GM21447 (cell line): Measurements from ENCODE around the gene CDK11A.
"Not testable (repeated sequence)": the region's sequence is repeated elsewhere in the genome, so short reads cannot be mapped to it uniquely, and the experiment has no call there.

Experiments used
- ATAC-seq: cut with Tn5 transposase; IDR thresholded peaks from one replicate; pipeline ENCODE4 v1.9.1; 2021; ENCODE audit not compliant: unreplicated experiment

The CDK11A gene

DNA sequence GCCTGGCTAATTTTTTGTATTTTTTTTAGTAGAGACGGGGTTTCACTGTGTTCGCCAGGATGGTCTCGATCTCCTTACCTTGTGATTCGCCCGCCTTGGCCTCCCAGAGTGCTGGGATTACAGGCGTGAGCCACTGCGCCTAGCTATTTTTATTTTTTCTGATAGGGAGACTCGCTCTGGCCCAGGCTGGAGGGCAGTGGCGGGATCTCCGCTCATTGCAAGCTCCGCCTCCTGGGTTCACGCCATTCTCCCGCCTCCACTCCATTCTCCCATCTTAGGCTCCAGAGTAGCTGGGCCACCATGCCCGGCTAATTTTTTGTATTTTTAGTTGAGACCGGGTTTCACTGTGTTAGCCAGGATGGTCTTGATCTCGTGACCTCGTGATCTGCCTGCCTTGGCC, 1.9 kb upstream of the CDK11A start:
- not testable (repeated sequence) for ATAC-seq

- no peak for ATAC-seq
Measured at GRCh38 chr1:1721201-1721600, 3.0 kb downstream of the CDK11A start.

DNA sequence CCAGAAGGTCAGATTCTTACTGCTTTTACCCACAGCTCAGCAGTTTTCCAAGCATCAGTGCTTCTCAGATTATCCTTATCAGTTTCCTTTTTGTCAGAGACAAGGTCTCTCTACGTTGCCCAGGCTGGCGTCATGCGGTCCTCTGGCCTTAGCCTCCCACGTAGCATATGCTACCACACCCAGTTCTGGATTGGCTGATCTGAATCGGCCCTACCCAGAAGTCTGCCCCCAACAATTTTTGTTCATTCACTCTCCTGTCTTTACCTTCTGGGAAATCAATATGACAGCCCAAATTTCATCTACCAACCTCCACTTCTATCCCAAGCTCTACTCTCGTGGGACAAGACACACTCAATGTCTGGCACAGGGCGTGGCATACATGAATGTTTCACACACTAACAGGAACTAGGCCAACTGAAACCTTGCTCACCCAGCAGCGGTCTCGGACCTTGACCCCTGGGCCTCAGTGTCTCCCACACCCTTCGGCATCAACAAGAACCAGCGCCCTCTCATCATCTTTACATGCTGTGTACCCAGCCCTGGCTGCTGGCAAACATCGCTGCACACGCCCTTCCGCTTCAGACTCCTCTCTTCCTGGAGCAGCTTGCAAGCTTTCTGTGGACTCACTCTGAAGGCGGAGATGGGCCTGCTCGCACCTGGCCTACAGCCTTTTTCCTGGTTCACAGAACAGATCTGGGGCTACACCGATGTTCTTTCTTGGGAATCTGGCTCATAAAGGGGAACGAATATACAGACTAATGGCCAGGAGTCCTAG, 8.9 kb downstream of the CDK11A start:
- ATAC-seq, result not testable (repeated sequence)

DNA sequence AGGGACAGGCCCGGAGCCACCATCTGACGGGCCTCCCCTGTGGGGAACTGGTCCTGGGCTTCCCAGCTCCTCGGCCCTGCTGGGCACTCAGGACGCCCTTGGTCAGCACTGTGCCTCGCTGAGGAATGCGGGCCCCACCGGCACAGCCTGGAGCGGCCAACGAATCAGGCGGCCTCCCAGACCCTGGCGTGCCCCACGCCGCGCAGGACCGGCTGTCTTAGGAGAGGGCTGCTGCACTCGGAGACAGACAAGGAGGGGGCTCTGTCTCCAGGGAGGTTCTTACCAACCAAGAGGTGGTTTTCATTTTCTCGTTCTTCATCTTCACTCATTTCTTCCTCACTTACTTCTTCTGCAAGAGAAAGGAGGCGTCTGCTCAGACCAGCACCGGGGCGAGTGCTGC, 16.3 kb downstream of the CDK11A start:
- ATAC-seq, result not testable (repeated sequence)

DNA sequence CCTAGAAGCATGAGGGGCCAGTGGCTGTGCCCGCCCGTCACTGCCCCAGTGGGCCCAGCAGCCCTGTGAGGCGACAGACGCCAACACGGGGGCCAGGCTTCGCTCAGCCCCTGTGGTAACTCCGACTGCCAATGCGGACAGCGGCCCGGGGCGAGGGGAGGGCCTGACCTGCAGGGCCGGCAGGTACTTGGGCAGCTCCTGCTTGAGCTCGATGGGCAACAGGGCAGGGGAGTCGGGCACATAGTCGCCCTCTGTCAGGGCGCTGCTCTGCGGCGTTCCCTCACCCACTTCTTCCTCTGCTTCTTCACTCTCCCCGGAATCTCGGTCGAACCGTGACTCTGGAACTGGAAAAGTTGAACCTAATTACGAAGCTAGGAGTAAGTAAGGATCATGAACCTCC, 16.9 kb downstream of the CDK11A start:
- not testable (repeated sequence) for ATAC-seq

DNA sequence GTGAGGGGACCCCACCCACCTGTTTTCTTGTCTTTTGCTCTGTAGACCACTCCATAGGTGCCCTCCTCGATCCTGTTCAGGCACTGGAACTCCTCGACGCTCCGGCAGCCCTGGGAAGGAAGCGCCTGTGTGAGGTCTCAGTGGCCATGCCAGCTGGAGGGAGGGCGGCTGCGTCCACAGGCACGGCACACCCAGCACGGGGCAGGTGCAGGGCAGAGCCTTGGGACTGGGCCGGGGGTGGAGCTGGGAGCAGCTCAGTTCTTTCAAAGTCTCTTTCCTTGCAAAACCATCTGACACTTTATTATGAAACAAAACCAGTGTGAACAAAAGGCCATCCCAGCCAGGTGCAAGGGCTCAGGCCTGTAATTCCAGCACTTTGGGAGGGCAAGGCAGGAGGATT, 18.5 kb downstream of the CDK11A start:
- not testable (repeated sequence) for ATAC-seq

DNA sequence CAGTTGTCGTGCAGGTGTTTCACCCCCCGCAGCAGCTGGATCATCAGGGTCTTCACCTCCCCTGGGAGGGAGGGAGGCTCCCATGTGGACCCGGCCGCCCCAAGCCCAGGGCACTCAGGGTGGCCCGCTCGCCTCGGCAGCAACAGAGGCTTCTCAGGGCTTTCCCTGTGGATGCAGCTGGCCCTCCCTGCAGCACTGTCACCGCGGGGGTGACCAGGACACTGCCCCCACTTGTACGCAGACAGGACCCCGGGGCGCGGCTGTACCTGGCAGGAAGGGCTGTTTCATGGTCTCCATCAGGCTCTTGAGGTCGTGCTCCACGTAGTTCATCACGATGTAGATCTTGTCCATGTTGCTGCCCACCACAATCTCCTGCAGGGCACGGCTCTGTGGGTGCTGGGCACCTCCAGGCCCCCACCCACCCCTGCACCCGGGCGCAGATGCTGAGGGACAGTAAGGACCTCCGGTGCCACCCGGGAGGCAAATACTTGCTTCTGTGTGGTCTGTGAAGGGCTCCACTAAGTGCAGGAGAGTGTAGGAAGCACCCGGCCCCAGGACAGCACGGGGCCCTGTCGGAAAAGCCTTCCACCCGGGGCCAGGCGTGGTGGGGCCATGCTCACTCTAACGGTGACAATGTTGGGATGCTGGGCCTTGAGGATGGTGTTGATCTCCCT, 19.7 kb downstream of the CDK11A start:
- ATAC-seq, result not testable (repeated sequence)

DNA sequence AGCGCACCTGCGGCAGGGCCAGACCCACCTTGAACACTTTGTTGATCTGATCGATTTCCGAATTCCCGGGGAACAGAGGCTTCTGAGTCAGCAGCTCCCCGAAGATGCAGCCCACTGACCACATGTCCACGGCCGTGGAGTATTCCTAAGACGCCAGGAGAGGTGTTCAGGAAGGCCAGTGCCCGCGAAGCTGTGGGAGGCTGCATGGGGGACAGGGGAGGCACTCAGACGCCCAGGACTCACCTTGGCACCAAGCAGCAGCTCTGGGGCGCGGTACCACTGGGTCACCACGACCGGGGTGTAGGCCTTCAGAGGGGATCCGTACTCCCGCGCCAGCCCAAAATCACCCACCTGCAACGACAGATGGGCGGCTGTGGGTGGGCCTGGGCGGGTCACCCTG, 20.4 kb downstream of the CDK11A start:
- no peak for ATAC-seq

DNA sequence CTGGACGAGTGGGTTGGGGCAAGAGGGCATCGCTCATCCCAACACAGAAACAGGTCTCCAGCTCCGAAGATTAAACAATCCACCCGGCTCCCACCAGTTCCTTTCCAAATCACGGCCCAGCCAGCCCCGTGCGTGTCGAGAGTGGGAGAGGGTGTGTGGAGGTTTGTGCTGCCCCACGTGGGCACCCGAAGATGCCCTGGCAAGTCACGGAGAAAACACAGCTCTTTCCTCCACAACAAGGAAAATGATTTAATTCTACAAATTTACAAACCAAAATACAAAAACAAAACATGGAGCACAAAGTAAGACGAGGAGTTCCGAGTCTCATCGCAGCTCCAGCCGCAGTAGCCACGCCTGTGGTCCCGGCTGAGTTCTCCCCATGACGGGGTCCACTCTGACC, 21.7 kb downstream of the CDK11A start:
- not testable (repeated sequence) for ATAC-seq

- not testable (repeated sequence) for ATAC-seq
Measured at GRCh38 chr1:1700557-1700956, 23.6 kb downstream of the CDK11A start.

- not testable (repeated sequence) for ATAC-seq
Measured at GRCh38 chr1:1700067-1700466, 24.1 kb downstream of the CDK11A start.

- ATAC-seq, result not testable (repeated sequence)
Measured at GRCh38 chr1:1699061-1699460, 25.1 kb downstream of the CDK11A start.

DNA sequence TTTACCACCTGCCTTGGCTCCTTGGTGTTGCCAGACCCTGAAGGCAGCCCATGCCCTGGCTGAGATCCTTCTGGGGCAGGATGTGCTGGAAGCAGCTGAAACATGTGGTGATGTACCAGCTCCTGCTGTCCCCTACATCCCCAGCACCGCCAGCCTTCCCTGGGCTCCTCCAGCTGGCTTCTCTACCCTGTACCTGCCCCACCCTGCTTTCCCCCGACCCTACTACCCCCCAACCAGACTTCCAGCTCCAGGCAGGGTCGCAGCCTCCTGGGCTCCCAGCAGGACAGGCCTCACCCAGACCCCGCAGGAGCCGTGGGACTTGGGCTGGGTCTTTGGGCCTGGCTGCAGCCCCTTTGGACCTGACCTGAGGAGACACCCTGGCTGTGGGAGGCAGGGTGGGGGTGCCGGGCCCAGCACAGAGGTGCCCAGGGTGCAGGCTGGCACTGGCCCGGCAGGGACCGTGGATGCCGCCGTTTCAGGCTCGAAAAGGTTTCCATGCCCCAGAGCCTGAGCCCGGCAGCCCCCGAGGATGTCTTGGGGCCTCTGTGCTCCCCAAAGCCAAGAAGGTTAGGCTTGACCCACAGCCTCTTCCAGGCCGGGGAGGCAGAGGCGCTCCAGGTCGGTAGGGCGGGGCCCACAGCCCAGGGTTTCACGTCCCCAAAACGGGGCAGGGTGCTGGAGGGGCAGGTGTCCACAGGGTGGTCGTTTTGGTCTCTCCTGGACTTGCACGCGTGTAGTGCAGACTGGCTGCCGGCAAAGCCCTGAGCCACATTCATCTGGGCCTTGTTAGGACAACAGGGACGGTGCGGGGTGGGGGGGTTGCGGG, 26.6 kb downstream of the CDK11A start:
- ATAC-seq, result not testable (repeated sequence)

DNA sequence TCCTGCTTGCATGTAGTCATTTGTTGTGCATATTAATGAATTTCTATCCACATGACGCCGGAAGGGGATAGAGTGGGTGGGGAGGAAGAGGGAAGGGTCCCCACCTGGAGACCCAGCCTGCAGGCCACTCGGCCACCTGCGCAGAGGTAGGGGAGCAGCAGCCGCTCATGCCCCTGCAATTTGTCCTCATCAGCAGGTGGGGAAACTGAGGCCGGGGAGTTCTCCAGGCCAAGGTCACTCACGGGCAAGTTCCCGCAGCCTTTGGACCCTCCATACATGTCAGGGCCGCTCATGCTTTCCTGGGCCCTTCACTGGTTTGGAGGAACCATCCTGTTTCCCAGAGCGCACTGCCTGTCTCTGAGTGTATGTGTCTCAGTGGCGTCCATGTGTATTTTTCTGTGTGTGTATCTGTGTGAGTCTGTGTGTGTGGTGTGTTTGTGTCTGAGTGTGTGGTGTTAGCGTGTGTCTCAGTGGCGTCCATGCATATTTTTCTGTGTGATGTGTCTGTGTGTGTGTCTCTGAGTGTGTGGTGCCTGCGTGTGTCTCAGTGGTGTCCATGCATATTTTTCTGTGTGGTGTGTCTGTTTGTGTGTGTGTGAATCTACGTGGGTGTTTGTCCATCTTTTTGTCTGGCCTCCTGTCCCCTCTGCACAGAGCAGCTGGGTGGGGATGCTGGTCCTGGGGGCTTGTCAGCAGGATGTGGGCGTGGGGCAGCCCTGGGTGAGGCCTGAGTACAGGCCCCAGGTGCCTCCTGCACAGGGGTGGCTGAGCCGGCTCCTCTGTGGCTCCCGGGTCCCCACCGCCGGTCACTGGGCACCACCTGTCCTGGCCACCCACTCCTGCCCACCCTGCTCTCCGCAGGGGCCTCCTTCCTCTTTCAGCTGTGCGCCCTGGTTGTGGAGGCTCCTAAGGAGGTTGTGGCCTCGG, 27.5 kb downstream of the CDK11A start:
- ATAC-seq, result not testable (repeated sequence)

DNA sequence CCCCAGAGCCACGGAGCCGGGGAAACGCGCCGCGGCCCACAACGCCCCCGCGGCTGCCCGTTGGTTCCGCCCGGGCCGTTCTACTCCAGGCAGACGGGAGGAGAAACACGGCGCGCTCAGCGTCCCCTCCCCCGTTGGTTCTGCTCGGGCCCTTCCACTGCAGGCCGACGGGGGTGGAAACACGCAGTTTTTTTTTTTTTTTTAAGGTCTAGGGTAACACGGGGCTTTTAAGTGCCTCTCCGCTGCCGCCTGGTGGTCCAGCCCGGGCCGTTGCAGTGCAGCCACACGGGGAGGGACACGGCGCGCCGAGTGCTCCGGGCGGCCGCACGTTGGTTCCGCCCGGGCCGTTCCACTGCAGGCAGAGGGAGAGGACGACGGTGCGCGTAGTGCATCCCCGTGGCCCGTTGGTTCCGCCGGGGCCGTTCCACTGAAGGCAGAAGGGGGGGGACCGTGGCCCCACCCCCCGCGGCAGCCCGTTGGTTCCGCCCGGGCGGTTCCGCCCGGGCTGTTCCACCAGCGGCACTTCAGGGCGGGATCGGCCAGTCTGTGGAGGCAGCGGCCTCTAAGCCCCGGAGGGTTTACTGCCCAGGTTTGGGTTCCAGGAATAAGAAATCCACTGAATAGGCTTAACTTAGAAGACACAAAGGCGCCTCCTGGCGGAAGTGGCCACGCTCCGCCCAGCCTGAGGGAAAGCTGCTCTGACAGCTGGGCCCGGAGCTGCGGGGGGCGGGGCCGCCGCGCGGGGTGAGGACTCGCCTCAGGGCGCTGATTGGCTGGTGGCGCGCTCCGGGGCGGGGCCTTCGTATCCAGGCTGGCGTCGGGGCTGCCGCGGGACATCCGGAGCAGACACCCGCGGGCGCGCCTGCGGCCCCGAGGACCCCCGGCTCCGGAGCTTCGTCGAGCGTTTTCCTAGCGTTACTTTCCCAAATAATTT, 31.2 kb downstream of the CDK11A start, which contains the start of gene SLC35E2B:
TSS of gene SLC35E2B (minus strand) at position 82 of the 934 bp plus-strand sequence. CDS start 16,096 bp downstream, outside the sequence.
- peak; percentile 71 for ATAC-seq

- peak; percentile 46 for ATAC-seq
Measured at GRCh38 chr1:1692324-1692713, 31.8 kb downstream of the CDK11A start.

- ATAC-seq, result not testable (repeated sequence)
Measured at GRCh38 chr1:1691443-1691842, 32.7 kb downstream of the CDK11A start.

- not testable (repeated sequence) for ATAC-seq
Measured at GRCh38 chr1:1689526-1689925, 34.6 kb downstream of the CDK11A start.

- no peak for ATAC-seq
Measured at GRCh38 chr1:1687846-1688245, 36.3 kb downstream of the CDK11A start.
